ENCODE results near the gene ANKRD28. TPM values are rescaled to one million over a fixed set of nuclear protein-coding genes. Genes with fewer than 3 reads are reported as not detected.
"Not testable (repeated sequence)": the region's sequence is repeated elsewhere in the genome, so short reads cannot be mapped to it uniquely, and the experiment has no call there.

ANKRD28 gene
- total RNA-seq, 1 experiment from 2014 or later = 28.8 TPM

- H3K4me3 ChIP-seq; DNase-seq; H3K27me3 ChIP-seq; H3K27ac ChIP-seq; H3K36me3 ChIP-seq; H3K4me1 ChIP-seq; H3K9me3 ChIP-seq (replicated peaks): not testable (repeated sequence)
These were observed 15.3 kb upstream of the ANKRD28 start for GRCh38 chr3:15813079-15813478.

- H3K27me3 ChIP-seq = no peaks in the 10 kb centered on the region
- H3K36me3 ChIP-seq = no peaks in the 10 kb centered on the region
- H3K9me3 ChIP-seq (replicated peaks) = no peaks in the 10 kb centered on the region
- no peak overlapping the region for H3K4me3 ChIP-seq
- H3K4me1 ChIP-seq = no peaks in the 10 kb centered on the region; the same call in 1 of the 2 replicates
- H3K27ac ChIP-seq = no peak overlapping the region
- peak in 1 of 2 experiments; percentile 36 for DNase-seq
These were observed 14.4 kb upstream of the ANKRD28 start for GRCh38 chr3:15812183-15812582.

GRCh38 chr3:15810702-15811101 lies 12.9 kb upstream of the ANKRD28 start:
- no peak for DNase-seq
- no peaks in the 10 kb centered on the region for H3K9me3 ChIP-seq (replicated peaks)
- no peaks in the 10 kb centered on the region for H3K27me3 ChIP-seq
- H3K4me1 ChIP-seq = no peaks in the 10 kb centered on the region; the same call in 1 of the 2 replicates
- no peak overlapping the region for H3K4me3 ChIP-seq
- H3K27ac ChIP-seq = no peak overlapping the region
- H3K36me3 ChIP-seq = no peaks in the 10 kb centered on the region

- DNase-seq = no peak
- peaks cover 3% of the 10 kb centered on the region; the same call in 1 of the 2 replicates for H3K9me3 ChIP-seq (replicated peaks)
- H3K36me3 ChIP-seq = no peaks in the 10 kb centered on the region
- no peaks in the 10 kb centered on the region for H3K27me3 ChIP-seq
- no peaks in the 10 kb centered on the region; the same call in 1 of the 2 replicates for H3K4me1 ChIP-seq
- H3K27ac ChIP-seq = no peak overlapping the region
- no peak overlapping the region for H3K4me3 ChIP-seq
These were observed 11.5 kb upstream of the ANKRD28 start for GRCh38 chr3:15809313-15809712.

GRCh38 chr3:15808679-15809310 lies 11.0 kb upstream of the ANKRD28 start:
- Histone ChIP-seq H3K27me3 (no peaks in the 10 kb centered on the region), H3K4me1 (no peaks in the 10 kb centered on the region; the same call in 1 of the 2 replicates), H3K27ac (no peak overlapping the region), H3K9me3 (replicated peaks) (peaks cover 3% of the 10 kb centered on the region; the same call in 1 of the 2 replicates), H3K36me3 (no peaks in the 10 kb centered on the region), H3K4me3 (no peak overlapping the region)
- DNase-seq = no peak

- Histone ChIP-seq H3K27me3 (no peaks in the 10 kb centered on the region), H3K4me1 (peaks cover 2% of the 10 kb centered on the region; the same call in 1 of the 2 replicates), H3K36me3 (no peaks in the 10 kb centered on the region), H3K9me3 (replicated peaks) (peaks cover 3% of the 10 kb centered on the region; the same call in 1 of the 2 replicates), H3K4me3 (no peak overlapping the region), H3K27ac (no peak overlapping the region)
- no peak for DNase-seq
These were observed 8.0 kb upstream of the ANKRD28 start for GRCh38 chr3:15805756-15806266.

- no peak overlapping the region for H3K27ac ChIP-seq
- H3K4me1 ChIP-seq = peaks cover 2% of the 10 kb centered on the region; the same call in 1 of the 2 replicates
- peaks cover 3% of the 10 kb centered on the region; the same call in 1 of the 2 replicates for H3K9me3 ChIP-seq (replicated peaks)
- no peaks in the 10 kb centered on the region for H3K36me3 ChIP-seq
- no peaks in the 10 kb centered on the region for H3K27me3 ChIP-seq
- H3K4me3 ChIP-seq = no peak overlapping the region
- DNase-seq = no peak
These were observed 6.8 kb upstream of the ANKRD28 start for GRCh38 chr3:15804553-15805095.

GRCh38 chr3:15803921-15804320 lies 6.1 kb upstream of the ANKRD28 start:
- peaks cover 3% of the 10 kb centered on the region; the same call in 1 of the 2 replicates for H3K4me1 ChIP-seq
- H3K9me3 ChIP-seq (replicated peaks) = peaks cover 3% of the 10 kb centered on the region; the same call in 1 of the 2 replicates
- H3K27ac ChIP-seq = no peak overlapping the region
- DNase-seq = no peak
- H3K36me3 ChIP-seq = no peaks in the 10 kb centered on the region
- H3K4me3 ChIP-seq = no peak overlapping the region
- no peaks in the 10 kb centered on the region for H3K27me3 ChIP-seq

- Histone ChIP-seq H3K27ac (no peak overlapping the region), H3K4me3 (no peak overlapping the region), H3K36me3 (no peaks in the 10 kb centered on the region), H3K9me3 (replicated peaks) (peaks cover 3% of the 10 kb centered on the region; the same call in 1 of the 2 replicates), H3K27me3 (no peaks in the 10 kb centered on the region), H3K4me1 (peaks cover 9% of the 10 kb centered on the region; the same call in 1 of the 2 replicates)
- no peak for DNase-seq
These were observed 3.5 kb upstream of the ANKRD28 start for GRCh38 chr3:15801298-15801697.

- H3K27ac ChIP-seq = no peak overlapping the region
- peaks cover 9% of the 10 kb centered on the region; the same call in 1 of the 2 replicates for H3K4me1 ChIP-seq
- no peak for DNase-seq
- H3K9me3 ChIP-seq (replicated peaks) = peaks cover 3% of the 10 kb centered on the region; the same call in 1 of the 2 replicates
- no peaks in the 10 kb centered on the region for H3K27me3 ChIP-seq
- H3K36me3 ChIP-seq = no peaks in the 10 kb centered on the region
- no peak overlapping the region for H3K4me3 ChIP-seq
These were observed 3.0 kb upstream of the ANKRD28 start for GRCh38 chr3:15800780-15801179.

- DNase-seq = no peak
- H3K27me3 ChIP-seq = no peaks in the 10 kb centered on the region
- peaks cover 3% of the 10 kb centered on the region; the same call in 1 of the 2 replicates for H3K9me3 ChIP-seq (replicated peaks)
- H3K36me3 ChIP-seq = no peaks in the 10 kb centered on the region
- no peak overlapping the region for H3K27ac ChIP-seq
- H3K4me1 ChIP-seq = peaks cover 9% of the 10 kb centered on the region; the same call in 1 of the 2 replicates
- no peak overlapping the region for H3K4me3 ChIP-seq
These were observed 2.5 kb upstream of the ANKRD28 start for GRCh38 chr3:15800327-15800726.

GRCh38 chr3:15798533-15799245 lies 910 bp upstream of the ANKRD28 start:
- peak overlapping the region; percentile 49; the same call in 1 of the 2 replicates for H3K4me3 ChIP-seq

GRCh38 chr3:15796771-15797641 lies 773 bp downstream of the ANKRD28 start:
- DNase-seq = peak; percentile 46 to 72
- H3K4me1 ChIP-seq = peaks cover 11% of the 10 kb centered on the region
- no peaks in the 10 kb centered on the region for H3K27me3 ChIP-seq
- peak overlapping the region; percentile 71 for H3K27ac ChIP-seq
- H3K4me3 ChIP-seq = peak overlapping the region; percentile 49
- H3K36me3 ChIP-seq = peaks cover 5% of the 10 kb centered on the region; the same call in 1 of the 2 replicates
- no peaks in the 10 kb centered on the region for H3K9me3 ChIP-seq (replicated peaks)

More at GRCh38 chr3:15798533-15799245, 910 bp upstream of the ANKRD28 start:
- Histone ChIP-seq H3K27me3 (no peaks in the 10 kb centered on the region), H3K36me3 (no peaks in the 10 kb centered on the region), H3K27ac (peak overlapping the region; percentile 71; the same call in 1 of the 2 replicates), H3K9me3 (replicated peaks) (no peaks in the 10 kb centered on the region), H3K4me1 (peaks cover 12% of the 10 kb centered on the region)
- no peak for DNase-seq

- H3K4me3 ChIP-seq = peak overlapping the region; percentile 49
- DNase-seq = no peak
- no peaks in the 10 kb centered on the region for H3K27me3 ChIP-seq
- H3K9me3 ChIP-seq (replicated peaks) = no peaks in the 10 kb centered on the region
- H3K36me3 ChIP-seq = peaks cover 8% of the 10 kb centered on the region; the same call in 1 of the 2 replicates
- peaks cover 11% of the 10 kb centered on the region for H3K4me1 ChIP-seq
- H3K27ac ChIP-seq = peak overlapping the region; percentile 71
These were observed 1.4 kb downstream of the ANKRD28 start for GRCh38 chr3:15796331-15796730.
